Osteoblast (primary cell): ENCODE data around the gene MOCOS. TPM values are rescaled to one million over a fixed set of nuclear protein-coding genes. Genes with fewer than 3 reads are reported as not detected.

Experiments
- DNase-seq: peaks from one replicate; pipeline ENCODE4 v3.0.0; 2011; ENCODE audit warnings: low spot score, mixed read lengths; ENCODE audit not compliant: insufficient read length; ENCODE audit errors: missing footprints
- H2AFZ ChIP-seq: 2 replicates; pipeline ENCODE4 v1.6.0; 2011; ENCODE audit warnings: mild to moderate bottlenecking, low read length
- H3K27ac ChIP-seq: 2 replicates; pipeline ENCODE4 v1.5.1; 2011; ENCODE audit warnings: mild to moderate bottlenecking, low read depth, low read length, moderate library complexity
- H3K27me3 ChIP-seq: 2 replicates; pipeline ENCODE4 v1.6.0; 2012; ENCODE audit warnings: mild to moderate bottlenecking, control low read depth, inconsistent platforms, low read length, moderate library complexity; ENCODE audit not compliant: insufficient read depth
- H3K36me3 ChIP-seq: 2 replicates; pipeline ENCODE4 v1.5.1; 2011; ENCODE audit warnings: mild to moderate bottlenecking, low read length, control low read depth, moderate library complexity; ENCODE audit not compliant: insufficient read depth
- H3K4me1 ChIP-seq: 2 replicates; pipeline ENCODE4 v1.5.1; 2011; ENCODE audit warnings: mild to moderate bottlenecking, low read length, control low read depth, moderate library complexity; ENCODE audit not compliant: insufficient read depth
- H3K4me2 ChIP-seq: 2 replicates; pipeline ENCODE4 v1.6.0; 2011; ENCODE audit warnings: mild to moderate bottlenecking, low read length; ENCODE audit not compliant: insufficient read depth
- H3K4me3 ChIP-seq: fragments of 200-600 bp; sonication (generic); 3 replicates; pipeline ENCODE4 v1.5.1; 2012; ENCODE audit warnings: mild to moderate bottlenecking, low read length, inconsistent platforms; ENCODE audit not compliant: insufficient read depth
- H3K79me2 ChIP-seq: 2 replicates; pipeline ENCODE4 v1.6.0; 2012; ENCODE audit warnings: mild to moderate bottlenecking, low read length, control low read depth, inconsistent platforms; ENCODE audit not compliant: insufficient read depth
- H3K9me3 ChIP-seq: 2 replicates; pipeline ENCODE4 v1.5.1; 2011; ENCODE audit warnings: low read depth, low read length, control low read depth
- H4K20me1 ChIP-seq: 2 replicates; pipeline ENCODE4 v1.6.0; 2012; ENCODE audit warnings: mild to moderate bottlenecking, low read length, control low read depth; ENCODE audit not compliant: insufficient read depth
- CTCF ChIP-seq: IDR thresholded peaks from 2 replicates; pipeline ENCODE4 v1.5.1; 2011; ENCODE audit warnings: mild to moderate bottlenecking, low read depth, low read length, moderate library complexity; ENCODE audit errors: extremely low read depth
- total RNA-seq: library from RNA; depleted of rRNA; stranded (reverse); fragments of >200 nt; gene quantifications from 2 replicates; pipeline ENCODE4 v1.2.3, GENCODE V29; 2012

MOCOS gene
- total RNA-seq, 1 donor = 19.9 TPM

- TF ChIP-seq CTCF = no peak
- peak overlapping the region; percentile 98 for H3K27ac ChIP-seq
These were observed 34.1 kb upstream of the MOCOS start for GRCh38 chr18:36153203-36153602.

GRCh38 chr18:36153771-36154170 is 33.5 kb upstream of the MOCOS start:
- Histone ChIP-seq H3K4me1 (peaks cover 60% of the 10 kb centered on the region), H3K79me2 (no peaks in the 10 kb centered on the region), H3K9me3 (no peaks in the 10 kb centered on the region), H3K4me3 (no peak overlapping the region), H4K20me1 (no peaks in the 10 kb centered on the region), H3K4me2 (peak overlapping the region; percentile 74), H3K27me3 (no peaks in the 10 kb centered on the region), H2AFZ (no peak overlapping the region), H3K36me3 (peaks cover 43% of the 10 kb centered on the region), H3K27ac (peak overlapping the region; percentile 98)
- DNase-seq = no peak
- TF ChIP-seq CTCF = no peak

More at GRCh38 chr18:36153203-36153602, 34.1 kb upstream of the MOCOS start:
- Histone ChIP-seq H4K20me1 (no peaks in the 10 kb centered on the region), H3K27me3 (no peaks in the 10 kb centered on the region), H3K4me1 (peaks cover 54% of the 10 kb centered on the region), H3K4me2 (peak overlapping the region; percentile 74), H3K36me3 (peaks cover 47% of the 10 kb centered on the region), H3K79me2 (no peaks in the 10 kb centered on the region), H3K9me3 (no peaks in the 10 kb centered on the region), H2AFZ (peak overlapping the region; percentile 58), H3K4me3 (peak overlapping the region; percentile 39)
- peak; percentile 82 for DNase-seq

GRCh38 chr18:36155851-36156757 is 31.2 kb upstream of the MOCOS start:
- Histone ChIP-seq H4K20me1 (no peaks in the 10 kb centered on the region), H3K4me1 (peaks cover 61% of the 10 kb centered on the region), H3K4me2 (peak overlapping the region; percentile 39), H2AFZ (no peak overlapping the region), H3K27me3 (no peaks in the 10 kb centered on the region), H3K9me3 (no peaks in the 10 kb centered on the region), H3K36me3 (peaks cover 50% of the 10 kb centered on the region), H3K4me3 (no peak overlapping the region), H3K79me2 (peaks cover 4% of the 10 kb centered on the region), H3K27ac (peak overlapping the region; percentile 90)
- DNase-seq = no peak
- TF ChIP-seq CTCF = no peak

- Histone ChIP-seq H3K27ac (peak overlapping the region; percentile 90), H3K36me3 (peaks cover 55% of the 10 kb centered on the region), H3K4me1 (peaks cover 53% of the 10 kb centered on the region), H3K4me3 (no peak overlapping the region), H3K9me3 (no peaks in the 10 kb centered on the region), H2AFZ (no peak overlapping the region), H3K4me2 (peak overlapping the region; percentile 51), H3K79me2 (peaks cover 4% of the 10 kb centered on the region), H4K20me1 (no peaks in the 10 kb centered on the region), H3K27me3 (no peaks in the 10 kb centered on the region)
- no peak for DNase-seq
- no peak for TF ChIP-seq CTCF
These were observed 29.9 kb upstream of the MOCOS start for GRCh38 chr18:36157441-36157840.
